HepG2 (cell line): ENCODE data around the gene RGS19. TPM values are rescaled to one million over a fixed set of nuclear protein-coding genes. Genes with fewer than 3 reads are reported as not detected.

ENCODE experiments used
- DNMT1 ChIP-seq: sonication (generic); formaldehyde crosslinking; IDR thresholded peaks from 2 replicates; pipeline ENCODE4 v1.5.1; 2020; ENCODE audit warnings: mild to moderate bottlenecking, missing genetic modification reagents
- ELF3 ChIP-seq: IDR thresholded peaks from 2 replicates; pipeline ENCODE4 v1.6.1; 2016; ENCODE audit warnings: missing genetic modification reagents, missing compliant biosample characterization
- JARID2 ChIP-seq: sonication (generic); formaldehyde crosslinking; IDR thresholded peaks from 2 replicates; pipeline ENCODE4 v1.8.1; 2023; ENCODE audit warnings: missing genetic modification reagents, inconsistent platforms; ENCODE audit not compliant: insufficient replicate concordance
- SMARCE1 ChIP-seq: fragments of 450-650 bp; IDR thresholded peaks from 2 replicates; pipeline ENCODE4 v1.6.1; 2017; ENCODE audit warnings: borderline replicate concordance
- ZNF24 ChIP-seq: fragments of 450-650 bp; IDR thresholded peaks from 2 replicates; pipeline ENCODE4 v1.6.1; 2017; ENCODE audit warnings: antibody characterized with exemption, mild to moderate bottlenecking
- ZNF609 ChIP-seq: sonication (generic); formaldehyde crosslinking; IDR thresholded peaks from 2 replicates; pipeline ENCODE4 v1.4.0; 2020; ENCODE audit warnings: mild to moderate bottlenecking, missing genetic modification reagents, borderline replicate concordance
- ZNF737 ChIP-seq: sonication (generic); formaldehyde crosslinking; IDR thresholded peaks from 2 replicates; pipeline ENCODE4 v1.5.0; 2020; ENCODE audit warnings: missing genetic modification reagents, mild to moderate bottlenecking, borderline replicate concordance
- ZNF790 ChIP-seq: sonication (generic); formaldehyde crosslinking; IDR thresholded peaks from 2 replicates; pipeline ENCODE4 v1.8.0; 2022; ENCODE audit warnings: missing genetic modification reagents, mild to moderate bottlenecking, borderline replicate concordance
- ZUFSP ChIP-seq: sonication (generic); formaldehyde crosslinking; IDR thresholded peaks from 2 replicates; pipeline ENCODE4 v1.9.0; 2021; ENCODE audit warnings: missing genetic modification reagents, mild to moderate bottlenecking, borderline replicate concordance
- polyA plus RNA-seq, 8 experiments: library from polyadenylated mRNA; depleted of rRNA in 3 of 8; stranded (reverse) in 7 of 8; unstranded in 1 of 8; fragments of >200 nt; fragmentation: Illumina TruSeq in 4 of 8; extraction: Trizol in 4 of 8; gene quantifications; 2 replicates each; pipeline versions ENCODE4 v1.2.1 to v1.2.3, GENCODE V29; 2011 to 2016; ENCODE audit warnings: low read depth in 4 of 8, missing spikeins in 1 of 8, mixed read lengths in 1 of 8; ENCODE audit not compliant: insufficient read depth in 1 of 8
- total RNA-seq, 5 experiments: library from RNA; depleted of rRNA; stranded (reverse); fragments of >200 nt; fragmentation: Illumina TruSeq; extraction: Trizol; gene quantifications; 2 replicates each; pipeline ENCODE4 v1.2.3, GENCODE V29; 2016; ENCODE audit warnings: low read depth in 1 of 5
- TF ChIP-seq, protein P1 (sequence below): sonication (generic); formaldehyde crosslinking; IDR thresholded peaks from 2 replicates; pipeline ENCODE4 v1.4.0; 2020; ENCODE audit warnings: missing genetic modification reagents
- TF ChIP-seq, protein P2 (sequence below): sonication (generic); formaldehyde crosslinking; IDR thresholded peaks from 2 replicates; pipeline ENCODE4 v1.4.0; 2020; ENCODE audit warnings: missing genetic modification reagents

Gene RGS19
- total and polyA plus RNA-seq, 2 of the 13 experiments (the other 11 are each of a cell fraction or from before 2014, with no cell fraction given), result 10.7 to 11.9 TPM

DNA sequence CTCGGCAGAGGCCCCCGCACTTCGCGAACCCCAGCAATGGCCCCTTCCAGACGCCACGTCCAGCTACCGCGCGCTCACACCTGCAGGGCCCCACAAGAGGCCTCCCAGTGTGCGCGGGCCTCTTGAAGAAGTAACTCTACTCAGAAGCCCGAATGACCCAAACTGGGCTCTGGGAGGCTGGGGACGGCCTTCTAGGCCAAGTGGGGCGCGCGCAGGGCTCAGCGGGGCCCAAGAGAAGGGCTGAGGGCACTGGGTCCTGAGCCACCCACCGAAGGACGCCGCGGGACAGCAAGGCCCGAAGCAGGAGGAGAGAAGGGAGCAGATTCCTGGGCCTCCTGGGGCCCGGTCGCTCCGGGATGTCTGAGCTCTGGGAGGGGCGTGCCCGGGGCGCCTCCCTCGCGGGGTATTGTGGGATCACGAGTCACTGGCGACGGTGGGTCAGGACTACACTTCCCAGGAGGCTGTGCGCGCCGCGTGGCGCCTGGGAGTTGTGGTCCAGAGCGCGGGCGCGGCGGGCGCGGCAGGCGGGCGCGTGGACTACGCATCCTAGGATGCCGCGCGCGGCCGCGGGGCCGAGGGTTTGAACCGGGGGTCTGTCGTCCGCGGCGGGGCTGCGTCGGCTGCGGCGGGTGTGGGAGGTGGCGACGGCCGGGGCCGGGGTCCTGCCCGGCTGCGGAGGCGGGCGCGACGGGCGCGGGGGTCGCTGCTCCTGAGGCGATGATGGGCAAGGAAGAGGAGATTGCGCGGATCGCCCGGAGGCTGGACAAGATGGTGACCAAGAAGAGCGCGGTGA is 16.5 kb downstream of the RGS19 start, which contains the start of gene TCEA2 (continued):
- TF ChIP-seq ELF3, result peak; percentile 75
- TF ChIP-seq ZUFSP (CRISPR knock-in tag), result no peak
- no peak for TF ChIP-seq ZNF790 (CRISPR knock-in tag)
- TF ChIP-seq, protein P1, sequence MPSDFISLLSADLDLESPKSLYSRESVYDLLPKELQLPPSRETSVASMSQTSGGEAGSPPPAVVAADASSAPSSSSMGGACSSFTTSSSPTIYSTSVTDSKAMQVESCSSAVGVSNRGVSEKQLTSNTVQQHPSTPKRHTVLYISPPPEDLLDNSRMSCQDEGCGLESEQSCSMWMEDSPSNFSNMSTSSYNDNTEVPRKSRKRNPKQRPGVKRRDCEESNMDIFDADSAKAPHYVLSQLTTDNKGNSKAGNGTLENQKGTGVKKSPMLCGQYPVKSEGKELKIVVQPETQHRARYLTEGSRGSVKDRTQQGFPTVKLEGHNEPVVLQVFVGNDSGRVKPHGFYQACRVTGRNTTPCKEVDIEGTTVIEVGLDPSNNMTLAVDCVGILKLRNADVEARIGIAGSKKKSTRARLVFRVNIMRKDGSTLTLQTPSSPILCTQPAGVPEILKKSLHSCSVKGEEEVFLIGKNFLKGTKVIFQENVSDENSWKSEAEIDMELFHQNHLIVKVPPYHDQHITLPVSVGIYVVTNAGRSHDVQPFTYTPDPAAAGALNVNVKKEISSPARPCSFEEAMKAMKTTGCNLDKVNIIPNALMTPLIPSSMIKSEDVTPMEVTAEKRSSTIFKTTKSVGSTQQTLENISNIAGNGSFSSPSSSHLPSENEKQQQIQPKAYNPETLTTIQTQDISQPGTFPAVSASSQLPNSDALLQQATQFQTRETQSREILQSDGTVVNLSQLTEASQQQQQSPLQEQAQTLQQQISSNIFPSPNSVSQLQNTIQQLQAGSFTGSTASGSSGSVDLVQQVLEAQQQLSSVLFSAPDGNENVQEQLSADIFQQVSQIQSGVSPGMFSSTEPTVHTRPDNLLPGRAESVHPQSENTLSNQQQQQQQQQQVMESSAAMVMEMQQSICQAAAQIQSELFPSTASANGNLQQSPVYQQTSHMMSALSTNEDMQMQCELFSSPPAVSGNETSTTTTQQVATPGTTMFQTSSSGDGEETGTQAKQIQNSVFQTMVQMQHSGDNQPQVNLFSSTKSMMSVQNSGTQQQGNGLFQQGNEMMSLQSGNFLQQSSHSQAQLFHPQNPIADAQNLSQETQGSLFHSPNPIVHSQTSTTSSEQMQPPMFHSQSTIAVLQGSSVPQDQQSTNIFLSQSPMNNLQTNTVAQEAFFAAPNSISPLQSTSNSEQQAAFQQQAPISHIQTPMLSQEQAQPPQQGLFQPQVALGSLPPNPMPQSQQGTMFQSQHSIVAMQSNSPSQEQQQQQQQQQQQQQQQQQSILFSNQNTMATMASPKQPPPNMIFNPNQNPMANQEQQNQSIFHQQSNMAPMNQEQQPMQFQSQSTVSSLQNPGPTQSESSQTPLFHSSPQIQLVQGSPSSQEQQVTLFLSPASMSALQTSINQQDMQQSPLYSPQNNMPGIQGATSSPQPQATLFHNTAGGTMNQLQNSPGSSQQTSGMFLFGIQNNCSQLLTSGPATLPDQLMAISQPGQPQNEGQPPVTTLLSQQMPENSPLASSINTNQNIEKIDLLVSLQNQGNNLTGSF, result no peak; the same call in 1 of the 2 replicates
- TF ChIP-seq JARID2 (CRISPR knock-in tag), result peak; percentile 84
- no peak for TF ChIP-seq SMARCE1
- no peak for TF ChIP-seq ZNF24
- no peak; the same call in none of the 2 replicates for TF ChIP-seq ZNF609 (CRISPR knock-in tag)
- TF ChIP-seq DNMT1 (CRISPR knock-in tag), result peak; percentile 82
- TF ChIP-seq, protein P2, sequence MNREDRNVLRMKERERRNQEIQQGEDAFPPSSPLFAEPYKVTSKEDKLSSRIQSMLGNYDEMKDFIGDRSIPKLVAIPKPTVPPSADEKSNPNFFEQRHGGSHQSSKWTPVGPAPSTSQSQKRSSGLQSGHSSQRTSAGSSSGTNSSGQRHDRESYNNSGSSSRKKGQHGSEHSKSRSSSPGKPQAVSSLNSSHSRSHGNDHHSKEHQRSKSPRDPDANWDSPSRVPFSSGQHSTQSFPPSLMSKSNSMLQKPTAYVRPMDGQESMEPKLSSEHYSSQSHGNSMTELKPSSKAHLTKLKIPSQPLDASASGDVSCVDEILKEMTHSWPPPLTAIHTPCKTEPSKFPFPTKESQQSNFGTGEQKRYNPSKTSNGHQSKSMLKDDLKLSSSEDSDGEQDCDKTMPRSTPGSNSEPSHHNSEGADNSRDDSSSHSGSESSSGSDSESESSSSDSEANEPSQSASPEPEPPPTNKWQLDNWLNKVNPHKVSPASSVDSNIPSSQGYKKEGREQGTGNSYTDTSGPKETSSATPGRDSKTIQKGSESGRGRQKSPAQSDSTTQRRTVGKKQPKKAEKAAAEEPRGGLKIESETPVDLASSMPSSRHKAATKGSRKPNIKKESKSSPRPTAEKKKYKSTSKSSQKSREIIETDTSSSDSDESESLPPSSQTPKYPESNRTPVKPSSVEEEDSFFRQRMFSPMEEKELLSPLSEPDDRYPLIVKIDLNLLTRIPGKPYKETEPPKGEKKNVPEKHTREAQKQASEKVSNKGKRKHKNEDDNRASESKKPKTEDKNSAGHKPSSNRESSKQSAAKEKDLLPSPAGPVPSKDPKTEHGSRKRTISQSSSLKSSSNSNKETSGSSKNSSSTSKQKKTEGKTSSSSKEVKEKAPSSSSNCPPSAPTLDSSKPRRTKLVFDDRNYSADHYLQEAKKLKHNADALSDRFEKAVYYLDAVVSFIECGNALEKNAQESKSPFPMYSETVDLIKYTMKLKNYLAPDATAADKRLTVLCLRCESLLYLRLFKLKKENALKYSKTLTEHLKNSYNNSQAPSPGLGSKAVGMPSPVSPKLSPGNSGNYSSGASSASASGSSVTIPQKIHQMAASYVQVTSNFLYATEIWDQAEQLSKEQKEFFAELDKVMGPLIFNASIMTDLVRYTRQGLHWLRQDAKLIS (CRISPR knock-in tag), result no peak; the same call in 1 of the 2 replicates
- TF ChIP-seq ZNF737, result peak; percentile 93; the same call in 1 of the 2 replicates
